ENCODE results near the gene ODAD4. TPM values are rescaled to one million over a fixed set of nuclear protein-coding genes. Genes with fewer than 3 reads are reported as not detected.

ODAD4 gene
- total and polyA plus RNA-seq, 2 of the 8 experiments (the other 6 are each of a cell fraction or from before 2014, with no cell fraction given) = 0.48 to 1.3 TPM

DNA sequence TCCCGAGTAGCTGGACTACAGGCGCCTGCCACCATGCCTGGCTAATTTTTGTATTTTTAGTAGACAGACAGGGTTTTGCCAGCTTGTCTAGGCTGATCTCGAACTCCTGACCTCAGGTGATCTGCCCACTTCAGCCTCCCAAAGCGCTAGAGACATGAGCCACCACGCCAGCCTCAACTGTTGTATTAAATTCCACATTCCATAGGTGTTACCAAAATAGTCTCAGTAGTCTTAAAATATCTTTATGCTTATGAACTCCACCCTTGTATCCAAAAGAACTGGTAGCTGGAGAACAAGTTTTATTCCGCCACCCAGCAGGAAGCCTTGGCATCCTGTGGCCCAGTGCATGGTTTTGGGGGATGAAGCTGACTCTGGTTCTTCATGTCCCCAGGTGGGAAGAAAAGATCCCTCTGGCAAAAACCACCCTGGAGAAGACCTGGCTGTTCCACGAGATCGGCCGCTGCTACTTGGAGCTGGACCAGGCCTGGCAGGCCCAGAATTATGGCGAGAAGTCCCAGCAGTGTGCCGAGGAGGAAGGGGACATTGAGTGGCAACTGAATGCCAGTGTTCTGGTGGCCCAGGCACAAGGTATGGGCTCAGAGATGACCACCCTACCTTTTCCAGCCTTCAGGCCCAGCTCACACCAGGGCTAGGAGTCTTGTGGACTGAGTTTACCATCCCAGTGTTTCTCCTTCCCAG is 18.5 kb downstream of the ODAD4 start:
- Histone ChIP-seq H3K18ac (ENCODE audit: extremely low read depth, low read length) (no peak overlapping the region), H3K9ac (replicated peaks in 1 of 4; ENCODE audit: extremely low read depth in 1 of 4, low read depth in 3 of 4, low read length in 3 of 4) (no peak overlapping the region), H3K9me3 (ENCODE audit: insufficient read depth in 2 of 2, low read depth in 1 of 2, low read length in 1 of 2) (no peaks in the 10 kb centered on the region), H3K4me3 (ENCODE audit: extremely low read depth in 1 of 4, insufficient read depth in 2 of 4, low read depth in 3 of 4, low read length in 4 of 4) (no peak overlapping the region), H4K91ac (replicated peaks; ENCODE audit: insufficient read length, low read length) (no peak overlapping the region), H2BK5ac (ENCODE audit: low read depth, low read length) (no peak overlapping the region), H3K79me2 (ENCODE audit: control insufficient read depth in 1 of 2, insufficient read depth in 2 of 2, low read length in 2 of 2) (no peaks in the 10 kb centered on the region), H3K27me3 (replicated peaks in 1 of 4; ENCODE audit: control insufficient read depth in 3 of 4, extremely low read depth in 1 of 4, insufficient read depth in 3 of 4, low read length in 3 of 4) (no peaks in the 10 kb centered on the region), H3K4ac (replicated peaks; ENCODE audit: insufficient read length, low read depth, low read length) (no peak overlapping the region), H2BK12ac (ENCODE audit: low read depth, low read length) (no peak overlapping the region), H2BK120ac (replicated peaks; ENCODE audit: low read depth, low read length) (no peak overlapping the region), H3K36me3 (ENCODE audit: control insufficient read depth in 2 of 4, insufficient read depth in 4 of 4, low read length in 3 of 4) (no peaks in the 10 kb centered on the region), H4K5ac (ENCODE audit: insufficient read length, low read depth, low read length) (no peak overlapping the region), H2AK5ac (ENCODE audit: low read depth, low read length) (peak overlapping the region; percentile 39; the same call in 1 of the 2 replicates), H3K23me2 (ENCODE audit: low read depth, low read length) (no peaks in the 10 kb centered on the region), H3K14ac (ENCODE audit: insufficient read length) (no peak overlapping the region), H3K79me1 (ENCODE audit: low read depth, low read length) (no peaks in the 10 kb centered on the region), H4K20me1 (replicated peaks in 1 of 2; ENCODE audit: control insufficient read depth in 1 of 2, insufficient read depth in 2 of 2, low read length in 2 of 2) (no peaks in the 10 kb centered on the region), H3K56ac (replicated peaks; ENCODE audit: insufficient read length, low read depth, low read length) (no peak overlapping the region), H2AFZ (ENCODE audit: low read length) (no peak overlapping the region), H2BK20ac (ENCODE audit: low read length) (no peak overlapping the region), H2BK15ac (ENCODE audit: low read length) (no peak overlapping the region), H3K27ac (ENCODE audit: low read depth, low read length) (no peak overlapping the region), H3K23ac (ENCODE audit: insufficient read length) (no peak overlapping the region), H4K8ac (ENCODE audit: extremely low read depth, insufficient read depth, low read length) (no peak overlapping the region), H3K4me2 (ENCODE audit: insufficient read depth in 1 of 2, low read depth in 2 of 2, low read length in 2 of 2) (no peak overlapping the region), H3K4me1 (replicated peaks in 1 of 4; ENCODE audit: control insufficient read depth in 3 of 4, insufficient read depth in 4 of 4, low read length in 3 of 4) (no peaks in the 10 kb centered on the region)
- DNase-seq (ENCODE audit: low read depth in 1 of 2, low spot score in 2 of 2) (no peak), FAIRE-seq (no peak)
- WGBS, 2 experiments (ENCODE audit: extremely low coverage in 1 of 2, insufficient coverage in 1 of 2, insufficient read length in 1 of 2, insufficient replicate concordance in 2 of 2, low coverage in 1 of 2, low lambda C conversion rate in 2 of 2, missing lambda C conversion rate in 1 of 2) = 85% methylated on average over 11 of the region's 11 CpGs; no CpG with 5 or more reads in 1 of the 2 experiments
- ChIA-PET POLR2A (ENCODE audit: partially characterized antibody) (interaction anchor here (1.0 to 3.0 kb wide), 7 partner anchors 9 to 260 kb away, joined by 3 to 13 read pairs (median 3); partner anchors contain the start of genes ACLY and ODAD4), CTCF (ENCODE audit: partially characterized antibody) (interaction anchor here (0.6 to 4.5 kb wide), 9 partner anchors 10 to 1806 kb away, joined by 3 to 19 read pairs (median 3); partner anchors contain the start of gene CNP)
- no peak for TF ChIP-seq SUZ12 (IDR thresholded peaks at IDR 0.05; ENCODE audit: low read length)
- TF ChIP-seq KDM1A (IDR thresholded peaks at IDR 0.05; ENCODE audit: borderline replicate concordance, low read length) = no peak
- TF ChIP-seq TCF12 (IDR thresholded peaks at IDR 0.05; ENCODE audit: low read depth, low read length) = no peak
- TF ChIP-seq RBBP5 (IDR thresholded peaks at IDR 0.05; ENCODE audit: borderline replicate concordance, low read depth, low read length) = no peak

Measured in H1 (cell line).